Upper lobe of left lung (tissue), 6 donors: ENCODE results near the gene MGME1. TPM values are rescaled to one million over a fixed set of nuclear protein-coding genes. Genes with fewer than 3 reads are reported as not detected.

Experiments used
- ATAC-seq, 2 donors: fragments of 200-7000 bp; cut with Tn5 transposase; one replicate each; pipeline ENCODE4 v1.9.1; 2022; ENCODE audit warnings: mild to moderate bottlenecking in 2 of 2, moderate library complexity in 2 of 2; ENCODE audit not compliant: low FRiP score in 2 of 2
- DNase-seq, 2 donors: peaks; one replicate each; pipeline ENCODE4 v3.0.0-alpha.2; 2019 to 2020
- H3K27ac ChIP-seq, 4 donors: fragments of 200-600 bp; sonication (generic); one replicate each; pipeline ENCODE4 v1.5.1; 2016 to 2019
- H3K27me3 ChIP-seq, 4 donors: fragments of 200-600 bp; sonication (generic); one replicate each; pipeline ENCODE4 v1.5.1; 2017 to 2019
- H3K36me3 ChIP-seq, 4 donors: fragments of 200-600 bp; sonication (generic); one replicate each; pipeline ENCODE4 v1.5.1; 2016 to 2019
- H3K4me1 ChIP-seq, 4 donors: fragments of 200-600 bp; sonication (generic); one replicate each; pipeline ENCODE4 v1.5.1; 2018 to 2019
- H3K4me3 ChIP-seq, 4 donors: fragments of 200-600 bp; sonication (generic); one replicate each; pipeline ENCODE4 v1.5.1; 2017 to 2019; ENCODE audit warnings: mild to moderate bottlenecking in 2 of 4, moderate library complexity in 1 of 4
- H3K9me3 ChIP-seq, 4 donors: fragments of 200-600 bp; sonication (generic); one replicate each; pipeline ENCODE4 v1.5.1; 2018 to 2019
- EP300 ChIP-seq, 4 donors: sonication (generic); formaldehyde crosslinking; IDR thresholded peaks; one replicate each; pipeline ENCODE4 v1.5.1; 2017; ENCODE audit warnings: antibody characterized with exemption in 4 of 4, control low read depth in 2 of 4
- POLR2A ChIP-seq, 4 donors: fragments of 450-650 bp; IDR thresholded peaks; one replicate each; pipeline ENCODE4 v1.5.1; 2016 to 2017; ENCODE audit warnings: antibody characterized with exemption in 4 of 4, mild to moderate bottlenecking in 2 of 4
- POLR2AphosphoS5 ChIP-seq, 2 donors: sonication (generic); formaldehyde crosslinking; IDR thresholded peaks; one replicate each; pipeline ENCODE4 v1.5.1; 2017; ENCODE audit warnings: antibody characterized with exemption in 2 of 2
- whole genome bisulfite sequencing, 2 donors: methylation state at CpG; one replicate each; pipeline ENCODE4 v1.1.5; 2017 to 2018; 5-methylcytosine and 5-hydroxymethylcytosine counted together
- total RNA-seq, 6 donors: library from RNA; depleted of rRNA in 4 of 6; stranded (reverse); fragments of >200 nt in 4 of 6; gene quantifications; one replicate each; pipeline versions ENCODE4 v1.1.0 to v1.2.1, GENCODE V29; 2016 to 2021
- TF ChIP-seq, protein P1 (sequence below), 6 experiments: fragments of 450-650 bp in 4 of 6; fragments of 200-600 bp in 2 of 6; sonication (generic) in 2 of 6; IDR thresholded peaks; one replicate each; pipeline ENCODE4 v1.5.1; 2016 to 2019; ENCODE audit warnings: antibody characterized with exemption in 6 of 6
- donor health status: DM: no; HTN: no; CAD: no; lungs with moderate emphysema.
- donor health status: DM: no; HTN: yes; CAD: no; lungs with severe emphysema.

The MGME1 gene
- total RNA-seq, 6 donors from 2014 or later, result 9.4 to 22.0 (median 13.3) TPM

- Histone ChIP-seq H3K9me3 (no peaks in the 10 kb centered on the region), H3K4me3 (no peak overlapping the region), H3K36me3 (peaks cover 29 to 99% (median 79%) of the 10 kb centered on the region in 4 donors), H3K27ac (no peak overlapping the region), H3K4me1 (peaks cover 0 to 23% (median 11%) of the 10 kb centered on the region in 4 donors), H3K27me3 (no peaks in the 10 kb centered on the region)
- DNase-seq (no peak), ATAC-seq (no peak)
- TF ChIP-seq, protein P1, sequence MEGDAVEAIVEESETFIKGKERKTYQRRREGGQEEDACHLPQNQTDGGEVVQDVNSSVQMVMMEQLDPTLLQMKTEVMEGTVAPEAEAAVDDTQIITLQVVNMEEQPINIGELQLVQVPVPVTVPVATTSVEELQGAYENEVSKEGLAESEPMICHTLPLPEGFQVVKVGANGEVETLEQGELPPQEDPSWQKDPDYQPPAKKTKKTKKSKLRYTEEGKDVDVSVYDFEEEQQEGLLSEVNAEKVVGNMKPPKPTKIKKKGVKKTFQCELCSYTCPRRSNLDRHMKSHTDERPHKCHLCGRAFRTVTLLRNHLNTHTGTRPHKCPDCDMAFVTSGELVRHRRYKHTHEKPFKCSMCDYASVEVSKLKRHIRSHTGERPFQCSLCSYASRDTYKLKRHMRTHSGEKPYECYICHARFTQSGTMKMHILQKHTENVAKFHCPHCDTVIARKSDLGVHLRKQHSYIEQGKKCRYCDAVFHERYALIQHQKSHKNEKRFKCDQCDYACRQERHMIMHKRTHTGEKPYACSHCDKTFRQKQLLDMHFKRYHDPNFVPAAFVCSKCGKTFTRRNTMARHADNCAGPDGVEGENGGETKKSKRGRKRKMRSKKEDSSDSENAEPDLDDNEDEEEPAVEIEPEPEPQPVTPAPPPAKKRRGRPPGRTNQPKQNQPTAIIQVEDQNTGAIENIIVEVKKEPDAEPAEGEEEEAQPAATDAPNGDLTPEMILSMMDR (IDR thresholded peaks at IDR 0.05), result no peak
- TF ChIP-seq POLR2AphosphoS5 (IDR thresholded peaks at IDR 0.05) (no peak), POLR2A (IDR thresholded peaks at IDR 0.05) (no peak), EP300 (IDR thresholded peaks at IDR 0.05) (no peak)
- 95 to 97% methylated on average over 4 of the region's 4 CpGs for WGBS, 2 donors
These were observed 18.9 kb upstream of the MGME1 start for GRCh38 chr20:17949899-17950298.

GRCh38 chr20:17950670-17951069 is 18.1 kb upstream of the MGME1 start:
- 60 to 83% methylated on average over 6 of the region's 6 CpGs for WGBS, 2 donors

DNA sequence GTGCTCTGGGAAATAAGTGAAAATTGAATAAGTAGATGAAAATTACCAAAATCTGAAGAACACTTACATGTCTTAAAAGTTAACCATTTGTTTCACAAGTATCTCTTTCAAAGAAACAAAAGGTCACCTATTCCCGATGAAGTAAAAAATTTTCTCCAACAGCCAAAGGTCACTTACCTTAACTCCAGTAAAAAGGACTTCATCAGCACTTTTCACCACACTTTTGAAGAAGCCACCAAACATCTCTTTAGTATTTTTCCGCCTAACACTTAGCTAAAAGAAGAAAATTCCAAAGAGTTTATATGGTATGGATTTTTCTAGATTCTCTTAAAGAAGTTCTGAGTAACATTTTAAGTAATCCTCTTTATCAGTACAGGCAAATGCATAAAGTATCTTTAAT is 17.5 kb upstream of the MGME1 start:
- ATAC-seq (no peak), DNase-seq (no peak)
- Histone ChIP-seq H3K9me3 (no peaks in the 10 kb centered on the region), H3K27me3 (no peaks in the 10 kb centered on the region), H3K27ac (no peak overlapping the region), H3K36me3 (peaks cover 26 to 98% (median 68%) of the 10 kb centered on the region in 4 donors), H3K4me1 (peaks cover 0 to 32% (median 17%) of the 10 kb centered on the region in 4 donors), H3K4me3 (no peak overlapping the region)
- WGBS, 2 donors, result 87 to 88% methylated on average over 2 of the region's 2 CpGs
- TF ChIP-seq POLR2AphosphoS5 (IDR thresholded peaks at IDR 0.05), result no peak

More at GRCh38 chr20:17950670-17951069, 18.1 kb upstream of the MGME1 start:
- no peak overlapping the region for H3K27ac ChIP-seq
- H3K27me3 ChIP-seq, result no peaks in the 10 kb centered on the region
- ATAC-seq (no peak), DNase-seq (no peak)
- no peak for TF ChIP-seq EP300 (IDR thresholded peaks at IDR 0.05)
- TF ChIP-seq, protein P1 (IDR thresholded peaks at IDR 0.05), result no peak
- TF ChIP-seq POLR2A (IDR thresholded peaks at IDR 0.05), result no peak
- no peak for TF ChIP-seq POLR2AphosphoS5 (IDR thresholded peaks at IDR 0.05)
- H3K4me1 ChIP-seq, result peaks cover 0 to 26% (median 14%) of the 10 kb centered on the region in 4 donors
- H3K4me3 ChIP-seq, result no peak overlapping the region
- H3K9me3 ChIP-seq, result no peaks in the 10 kb centered on the region
- H3K36me3 ChIP-seq, result peaks cover 29 to 98% (median 74%) of the 10 kb centered on the region in 4 donors

- WGBS, 2 donors, result 79 to 81% methylated on average over 8 of the region's 8 CpGs
- H3K27ac ChIP-seq, result no peak overlapping the region
- H3K4me1 ChIP-seq, result peaks cover 10 to 47% (median 28%) of the 10 kb centered on the region in 4 donors
- ATAC-seq (no peak), DNase-seq (no peak)
- no peaks in the 10 kb centered on the region for H3K9me3 ChIP-seq
- no peak overlapping the region for H3K4me3 ChIP-seq
- peaks cover 21 to 82% (median 56%) of the 10 kb centered on the region in 4 donors for H3K36me3 ChIP-seq
- TF ChIP-seq POLR2A (IDR thresholded peaks at IDR 0.05), result no peak
- TF ChIP-seq EP300 (IDR thresholded peaks at IDR 0.05), result no peak
- TF ChIP-seq POLR2AphosphoS5 (IDR thresholded peaks at IDR 0.05), result no peak
- TF ChIP-seq, protein P1 (IDR thresholded peaks at IDR 0.05), result no peak
- no peaks in the 10 kb centered on the region for H3K27me3 ChIP-seq
These were observed 15.8 kb upstream of the MGME1 start for GRCh38 chr20:17952692-17953684.

GRCh38 chr20:17953935-17954334 is 14.9 kb upstream of the MGME1 start:
- Histone ChIP-seq H3K27ac (peak overlapping the region in 1 of 4 donors; percentile 42), H3K4me3 (no peak overlapping the region), H3K27me3 (no peaks in the 10 kb centered on the region), H3K9me3 (no peaks in the 10 kb centered on the region), H3K4me1 (peaks cover 20 to 56% (median 38%) of the 10 kb centered on the region in 4 donors), H3K36me3 (peaks cover 12 to 73% (median 48%) of the 10 kb centered on the region in 4 donors)
- no peak for TF ChIP-seq POLR2AphosphoS5 (IDR thresholded peaks at IDR 0.05)
- TF ChIP-seq POLR2A (IDR thresholded peaks at IDR 0.05), result no peak
- no peak for TF ChIP-seq EP300 (IDR thresholded peaks at IDR 0.05)
- TF ChIP-seq, protein P1 (IDR thresholded peaks at IDR 0.05), result no peak
- no peak for ATAC-seq
- 94% methylated on average over 5 of the region's 5 CpGs for WGBS, 2 donors
- DNase-seq, result no peak
